PFSK-1 (cell line): Measurements from ENCODE around the gene ADORA2B.

Source experiments
- FOXP2 ChIP-seq: optimal IDR thresholded peaks from 2 replicates; pipeline ENCODE3; 2011; ENCODE audit warnings: borderline replicate concordance, control low read depth, inconsistent platforms; ENCODE audit not compliant: insufficient read depth; ENCODE audit errors: extremely low read length, extremely low read depth
- POLR2AphosphoS5 ChIP-seq: IDR thresholded peaks from 2 replicates; pipeline ENCODE4 v1.6.1; 2012; ENCODE audit warnings: low read depth, mild to moderate bottlenecking, control low read depth, low read length, moderate library complexity
- SIN3A ChIP-seq: IDR thresholded peaks from 2 replicates; pipeline ENCODE4 v1.6.1; 2012; ENCODE audit warnings: mild to moderate bottlenecking, low read length, moderate library complexity, borderline replicate concordance; ENCODE audit not compliant: insufficient read depth

- TF ChIP-seq SIN3A: no peak
- no peak for TF ChIP-seq POLR2AphosphoS5
- TF ChIP-seq FOXP2: no peak
These were observed 51.4 kb downstream of the ADORA2B start for GRCh38 chr17:15996322-15996721.
